Uterus (tissue), 2 donors: ENCODE data around the gene ARL10.

Experiments
- CTCF ChIP-seq, 4 experiments: fragments of 200-600 bp in 2 of 4; fragments of 450-650 bp in 2 of 4; sonication (generic) in 2 of 4; IDR thresholded peaks; one replicate each; pipeline ENCODE4 v1.5.1; 2016 to 2019; ENCODE audit warnings: antibody characterized with exemption in 4 of 4, mild to moderate bottlenecking in 2 of 4, moderate library complexity in 1 of 4
- POLR2A ChIP-seq, 2 donors: fragments of 450-650 bp; IDR thresholded peaks; one replicate each; pipeline ENCODE4 v1.6.1; 2016; ENCODE audit warnings: antibody characterized with exemption in 2 of 2, mild to moderate bottlenecking in 1 of 2, moderate library complexity in 1 of 2

- TF ChIP-seq CTCF (IDR thresholded peaks at IDR 0.05) (no peak), POLR2A (IDR thresholded peaks at IDR 0.05) (no peak)
Measured at GRCh38 chr5:176342158-176342483, 23.2 kb upstream of the ARL10 start.
